HEK293 (cell line): Measurements from ENCODE around the gene RNPS1.

Source experiments
- CTCF ChIA-PET: fragments of 350-600 bp; formaldehyde crosslinking; extraction: SDS; loops from one replicate; lab custom pipeline; 2021; ENCODE audit warnings: antibody characterized with exemption; lab: Yijun Ruan, JAX
- POLR2A ChIA-PET: fragments of 300-600 bp; formaldehyde crosslinking; extraction: SDS; loops from one replicate; lab custom pipeline; 2020; ENCODE audit warnings: antibody characterized with exemption, inconsistent platforms; lab: Yijun Ruan, JAX
- H3K27ac ChIP-seq: fragments of 200-500 bp; sonication (Bioruptor generic); 2 replicates; pipeline ENCODE4 v1.5.1; 2014; ENCODE audit warnings: low read depth, low read length, control low read depth, inconsistent platforms; ENCODE audit errors: extremely low read depth
- H3K36me3 ChIP-seq, 2 experiments: fragments of 200-500 bp in 1 of 2; sonication (Bioruptor generic) in 1 of 2; 1 replicate in 1 of 2; 2 replicates in 1 of 2; pipeline ENCODE4 v1.5.1; 2014 to 2017; ENCODE audit warnings: inconsistent platforms in 2 of 2, low read length in 2 of 2; ENCODE audit not compliant: control insufficient read depth in 2 of 2, insufficient read depth in 1 of 2
- H3K4me1 ChIP-seq: fragments of 200-500 bp; sonication (Bioruptor generic); 2 replicates; pipeline ENCODE4 v1.5.1; 2014; ENCODE audit warnings: mild to moderate bottlenecking, low read length, inconsistent platforms; ENCODE audit not compliant: control insufficient read depth, insufficient read depth
- H3K4me3 ChIP-seq: 2 replicates; pipeline ENCODE4 v1.5.1; 2011; ENCODE audit warnings: low read depth, mild to moderate bottlenecking, control low read depth, low read length, moderate library complexity
- H3K9me3 ChIP-seq: fragments of 200-500 bp; sonication (Bioruptor generic); 2 replicates; pipeline ENCODE4 v1.5.1; 2014; ENCODE audit warnings: low read depth, low read length, inconsistent platforms; ENCODE audit not compliant: control insufficient read depth, insufficient read depth
- GLI2 ChIP-seq: fragments of 450-650 bp; formaldehyde crosslinking; IDR thresholded peaks from 2 replicates; pipeline ENCODE4; 2017; ENCODE audit warnings: missing biosample characterization, missing genetic modification characterization, low read depth, borderline replicate concordance
- KLF16 ChIP-seq: fragments of 450-650 bp; formaldehyde crosslinking; IDR thresholded peaks from 2 replicates; pipeline ENCODE4 v1.5.1; 2017; ENCODE audit warnings: missing biosample characterization, missing genetic modification characterization
- KLF17 ChIP-seq: fragments of 450-650 bp; formaldehyde crosslinking; IDR thresholded peaks from 2 replicates; pipeline ENCODE4 v1.5.1; 2016; ENCODE audit warnings: missing biosample characterization, missing genetic modification characterization
- MYNN ChIP-seq: fragments of 450-650 bp; formaldehyde crosslinking; IDR thresholded peaks from 2 replicates; pipeline ENCODE4 v1.5.1; 2016; ENCODE audit warnings: missing biosample characterization, missing genetic modification characterization, borderline replicate concordance
- PRDM2 ChIP-seq: fragments of 450-650 bp; formaldehyde crosslinking; IDR thresholded peaks from 2 replicates; pipeline ENCODE4 v1.5.1; 2016; ENCODE audit warnings: missing biosample characterization, missing genetic modification characterization, borderline replicate concordance
- SCRT1 ChIP-seq: fragments of 450-650 bp; formaldehyde crosslinking; IDR thresholded peaks from 2 replicates; pipeline ENCODE4 v1.5.1; 2016; ENCODE audit warnings: missing biosample characterization, missing genetic modification characterization, borderline replicate concordance
- YY1 ChIP-seq: fragments of 450-650 bp; formaldehyde crosslinking; IDR thresholded peaks from 2 replicates; pipeline ENCODE4 v1.5.1; 2018; ENCODE audit warnings: missing biosample characterization, missing genetic modification characterization
- ZBTB10 ChIP-seq: fragments of 450-650 bp; formaldehyde crosslinking; IDR thresholded peaks from 2 replicates; pipeline ENCODE4 v1.5.1; 2016; ENCODE audit warnings: missing biosample characterization, missing genetic modification characterization
- ZBTB20 ChIP-seq: fragments of 450-650 bp; formaldehyde crosslinking; IDR thresholded peaks from 2 replicates; pipeline ENCODE4 v1.5.1; 2016; ENCODE audit warnings: missing biosample characterization, missing genetic modification characterization
- ZBTB48 ChIP-seq: fragments of 450-650 bp; formaldehyde crosslinking; IDR thresholded peaks from 2 replicates; pipeline ENCODE4 v1.5.1; 2016; ENCODE audit warnings: missing biosample characterization, missing genetic modification characterization
- ZBTB7A ChIP-seq: fragments of 450-650 bp; formaldehyde crosslinking; IDR thresholded peaks from 2 replicates; pipeline ENCODE4 v1.5.1; 2016; ENCODE audit warnings: low read depth, missing biosample characterization, missing genetic modification characterization
- ZFP3 ChIP-seq: fragments of 450-650 bp; formaldehyde crosslinking; IDR thresholded peaks from 2 replicates; pipeline ENCODE4 v1.5.1; 2016; ENCODE audit warnings: low read depth, missing biosample characterization, missing genetic modification characterization
- ZNF112 ChIP-seq: fragments of 450-650 bp; formaldehyde crosslinking; IDR thresholded peaks from 2 replicates; pipeline ENCODE4 v1.5.0; 2017; ENCODE audit warnings: missing biosample characterization, missing genetic modification characterization
- ZNF16 ChIP-seq: fragments of 450-650 bp; formaldehyde crosslinking; IDR thresholded peaks from 2 replicates; pipeline ENCODE4 v1.5.1; 2016; ENCODE audit warnings: low read depth, missing biosample characterization, missing genetic modification characterization
- ZNF18 ChIP-seq: fragments of 450-650 bp; formaldehyde crosslinking; IDR thresholded peaks from 2 replicates; pipeline ENCODE4 v1.5.1; 2016; ENCODE audit warnings: missing biosample characterization, missing genetic modification characterization
- ZNF324 ChIP-seq: fragments of 450-650 bp; formaldehyde crosslinking; IDR thresholded peaks from 2 replicates; pipeline ENCODE4 v1.5.1; 2016; ENCODE audit warnings: missing biosample characterization, missing genetic modification characterization
- ZNF391 ChIP-seq: fragments of 450-650 bp; formaldehyde crosslinking; IDR thresholded peaks from 2 replicates; pipeline ENCODE4 v1.5.1; 2016; ENCODE audit warnings: low read depth, missing biosample characterization, missing genetic modification characterization, borderline replicate concordance
- ZNF510 ChIP-seq: fragments of 450-650 bp; formaldehyde crosslinking; IDR thresholded peaks from 2 replicates; pipeline ENCODE4 v1.5.1; 2018; ENCODE audit warnings: mild to moderate bottlenecking, missing genetic modification characterization, missing biosample characterization; ENCODE audit not compliant: insufficient replicate concordance
- ZNF558 ChIP-seq: fragments of 450-650 bp; formaldehyde crosslinking; IDR thresholded peaks from 2 replicates; pipeline ENCODE4 v1.5.1; 2016; ENCODE audit warnings: missing biosample characterization, missing genetic modification characterization
- ZNF623 ChIP-seq: fragments of 450-650 bp; formaldehyde crosslinking; IDR thresholded peaks from 2 replicates; pipeline ENCODE4 v1.5.1; 2016; ENCODE audit warnings: missing biosample characterization, missing genetic modification characterization
- ZNF626 ChIP-seq: fragments of 450-650 bp; sonication (Bioruptor Pico); formaldehyde crosslinking; IDR thresholded peaks from 2 replicates; pipeline ENCODE4 v1.5.1; 2018; ENCODE audit warnings: missing biosample characterization, missing genetic modification characterization, inconsistent platforms
- ZNF654 ChIP-seq: fragments of 450-650 bp; formaldehyde crosslinking; IDR thresholded peaks from 2 replicates; pipeline ENCODE4 v1.5.1; 2016; ENCODE audit warnings: low read depth, missing biosample characterization, missing genetic modification characterization
- ZNF777 ChIP-seq: fragments of 450-650 bp; formaldehyde crosslinking; IDR thresholded peaks from 2 replicates; pipeline ENCODE4 v1.5.1; 2017; ENCODE audit warnings: missing biosample characterization, missing genetic modification characterization, borderline replicate concordance
- ZSCAN18 ChIP-seq: fragments of 450-650 bp; formaldehyde crosslinking; IDR thresholded peaks from 2 replicates; pipeline ENCODE4 v1.5.1; 2016; ENCODE audit warnings: missing biosample characterization, missing genetic modification characterization
- ZSCAN30 ChIP-seq: fragments of 450-650 bp; IDR thresholded peaks from 2 replicates; pipeline ENCODE4 v1.5.1; 2018; ENCODE audit warnings: missing biosample characterization, mild to moderate bottlenecking, missing genetic modification characterization, moderate library complexity
- ZXDB ChIP-seq: fragments of 450-650 bp; formaldehyde crosslinking; IDR thresholded peaks from 2 replicates; pipeline ENCODE4 v1.5.1; 2016; ENCODE audit warnings: missing biosample characterization, missing genetic modification characterization

The RNPS1 gene

GRCh38 chr16:2205967-2206313 lies 62.0 kb downstream of the RNPS1 start:
- H3K27ac ChIP-seq, result peak overlapping the region; percentile 90
- POLR2A ChIA-PET, result interaction anchor here (0.7 to 4.3 kb wide), 7 partner anchors 9 to 81 kb away, joined by 3 to 22 read pairs (median 6); partner anchors contain the start of genes DNASE1L2, PGP and TRAF7
- H3K9me3 ChIP-seq, result no peaks in the 10 kb centered on the region
- H3K36me3 ChIP-seq, result peaks cover 0 to 35% of the 10 kb centered on the region in 2 experiments; a peak in 1 of 3 replicates
- H3K4me1 ChIP-seq, result no peaks in the 10 kb centered on the region
- CTCF ChIA-PET, result interaction anchor here (0.5 to 1.7 kb wide), 2 partner anchors 11 to 49 kb away, joined by 3 to 6 read pairs; no protein-coding TSS in a partner anchor
- peak overlapping the region; percentile 96 for H3K4me3 ChIP-seq
- no peak for TF ChIP-seq ZFP3
- TF ChIP-seq ZSCAN18 (tag by site-specific recombination), result no peak
- 0 out of 2 replicates have a peak, but pooled peaks have one; percentile 39 for TF ChIP-seq PRDM2 (tag by site-specific recombination)
- TF ChIP-seq ZNF626 (tag by site-specific recombination), result no peak
- TF ChIP-seq ZNF16 (tag by site-specific recombination), result no peak
- TF ChIP-seq ZNF391 (tag by site-specific recombination), result no peak
- no peak for TF ChIP-seq ZNF112 (tag by site-specific recombination)
- no peak for TF ChIP-seq ZBTB7A
- no peak for TF ChIP-seq ZNF510 (tag by site-specific recombination)
- TF ChIP-seq ZSCAN30 (tag by site-specific recombination), result no peak
- TF ChIP-seq ZBTB48 (tag by site-specific recombination), result no peak
- no peak for TF ChIP-seq ZNF558
- TF ChIP-seq KLF17 (tag by site-specific recombination), result 0 out of 2 replicates have a peak, but pooled peaks have one; percentile 18
- TF ChIP-seq ZBTB20 (tag by site-specific recombination), result no peak; the same call in 1 of the 2 replicates
- TF ChIP-seq ZNF777 (tag by site-specific recombination), result no peak
- TF ChIP-seq MYNN (tag by site-specific recombination), result no peak
- TF ChIP-seq ZNF324 (tag by site-specific recombination), result 0 out of 2 replicates have a peak, but pooled peaks have one; percentile 49
- TF ChIP-seq GLI2 (tag by site-specific recombination), result no peak
- no peak for TF ChIP-seq ZNF654 (tag by site-specific recombination)
- peak; percentile 13; the same call in 1 of the 2 replicates for TF ChIP-seq KLF16 (tag by site-specific recombination)
- TF ChIP-seq YY1 (tag by site-specific recombination), result no peak
- no peak for TF ChIP-seq ZNF623 (tag by site-specific recombination)
- no peak for TF ChIP-seq ZXDB (tag by site-specific recombination)
- no peak for TF ChIP-seq ZBTB10 (tag by site-specific recombination)
- no peak for TF ChIP-seq SCRT1 (tag by site-specific recombination)
- TF ChIP-seq ZNF18 (tag by site-specific recombination), result no peak
